DMS53 (cell line): ENCODE measurements around the gene CEP70.
"Not testable (repeated sequence)": the region's sequence is repeated elsewhere in the genome, so short reads cannot be mapped to it uniquely, and the experiment has no call there.

Experiments
- DNase-seq: peaks from one replicate; lab custom pipeline; 2025; lab: John Stamatoyannopoulos, UW

Gene CEP70

GRCh38 chr3:138513090-138513843, 80.8 kb downstream of the CEP70 start:
- DNase-seq, result no peak

GRCh38 chr3:138511945-138512344, 82.1 kb downstream of the CEP70 start:
- DNase-seq, result no peak

- no peak for DNase-seq
These were observed 84.5 kb downstream of the CEP70 start for GRCh38 chr3:138509586-138509985.

- no peak for DNase-seq
These were observed 86.5 kb downstream of the CEP70 start for GRCh38 chr3:138507524-138507923.

GRCh38 chr3:138498991-138499390, 95.1 kb downstream of the CEP70 start:
- DNase-seq, result no peak

- DNase-seq, result no peak
These were observed 96.2 kb downstream of the CEP70 start for GRCh38 chr3:138497851-138498250.

- DNase-seq, result no peak
These were observed 97.0 kb downstream of the CEP70 start for GRCh38 chr3:138497021-138497420.

GRCh38 chr3:138496436-138496835, 97.6 kb downstream of the CEP70 start:
- no peak for DNase-seq

- not testable (repeated sequence) for DNase-seq
These were observed 98.4 kb downstream of the CEP70 start for GRCh38 chr3:138495638-138496037.

- no peak for DNase-seq
These were observed 99.5 kb downstream of the CEP70 start for GRCh38 chr3:138494607-138494929.

- DNase-seq, result no peak
These were observed 100.1 kb downstream of the CEP70 start for GRCh38 chr3:138493804-138494606.

- no peak for DNase-seq
These were observed 100.9 kb downstream of the CEP70 start for GRCh38 chr3:138492980-138493675.

- DNase-seq, result no peak
These were observed 102.1 kb downstream of the CEP70 start for GRCh38 chr3:138491971-138492370.

- DNase-seq, result not testable (repeated sequence)
These were observed 107.5 kb downstream of the CEP70 start for GRCh38 chr3:138486580-138486979.

GRCh38 chr3:138484672-138485071, 109.4 kb downstream of the CEP70 start:
- not testable (repeated sequence) for DNase-seq

GRCh38 chr3:138479438-138479863, 114.6 kb downstream of the CEP70 start:
- peak; percentile 56 for DNase-seq

- no peak for DNase-seq
These were observed 116.3 kb downstream of the CEP70 start for GRCh38 chr3:138477801-138478200.

- no peak for DNase-seq
These were observed 116.9 kb downstream of the CEP70 start for GRCh38 chr3:138477120-138477519.

GRCh38 chr3:138476526-138476925, 117.5 kb downstream of the CEP70 start:
- no peak for DNase-seq

GRCh38 chr3:138474163-138474562, 119.9 kb downstream of the CEP70 start:
- peak; percentile 21 for DNase-seq

- DNase-seq, result no peak
These were observed 120.7 kb downstream of the CEP70 start for GRCh38 chr3:138473391-138473790.

- DNase-seq, result no peak
These were observed 121.8 kb downstream of the CEP70 start for GRCh38 chr3:138472141-138472825.
